Prostate gland (tissue), 2 donors: ENCODE measurements around the gene SIX3.

Experiments
- POLR2A ChIP-seq: fragments of 450-650 bp; IDR thresholded peaks from one replicate; pipeline ENCODE4 v1.6.1; 2016; ENCODE audit warnings: antibody characterized with exemption, mild to moderate bottlenecking
- POLR2AphosphoS5 ChIP-seq: sonication (generic); formaldehyde crosslinking; IDR thresholded peaks from one replicate; pipeline ENCODE4 v1.6.1; 2017; ENCODE audit warnings: antibody characterized with exemption
- TF ChIP-seq, protein P1 (sequence below), 4 experiments: fragments of 200-600 bp in 2 of 4; fragments of 450-650 bp in 2 of 4; sonication (generic) in 2 of 4; IDR thresholded peaks; 1 replicate in 3 of 4; 2 replicates in 1 of 4; pipeline ENCODE4 v1.5.1; 2016 to 2019; ENCODE audit warnings: antibody characterized with exemption in 4 of 4, mild to moderate bottlenecking in 2 of 4, moderate library complexity in 2 of 4

DNA sequence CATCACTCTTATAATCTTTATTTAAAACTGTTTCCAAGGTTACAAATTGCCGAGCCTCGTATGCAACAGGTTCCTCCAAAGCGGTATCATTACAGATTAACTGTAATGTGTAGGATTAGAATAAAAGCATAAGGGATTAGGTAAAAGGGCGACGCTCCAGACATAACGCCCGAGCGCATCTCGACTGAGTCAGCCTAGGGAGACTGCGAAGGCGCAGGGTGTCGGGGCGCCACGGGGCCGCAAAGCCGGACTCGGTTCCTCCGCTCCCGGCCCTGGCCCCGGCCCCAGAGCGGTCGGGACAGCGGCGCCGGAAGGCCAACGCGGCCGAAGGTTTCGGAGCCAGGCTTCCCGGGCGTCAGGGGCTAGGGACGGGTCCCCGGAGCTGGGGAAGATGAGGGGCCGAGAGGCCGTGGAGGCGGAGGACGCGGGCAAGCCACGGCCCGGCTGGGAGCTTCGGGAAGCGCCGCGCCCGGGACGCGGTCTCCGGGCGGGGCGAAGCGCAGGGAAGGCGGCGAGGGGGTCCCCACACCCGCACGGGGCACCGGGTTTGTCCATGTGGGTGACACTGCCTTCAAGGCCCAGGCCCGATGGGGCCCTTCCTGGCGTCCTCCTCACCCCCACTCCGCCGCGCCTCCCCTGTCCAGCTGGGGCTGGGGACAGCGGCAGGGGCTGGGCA lies 12.9 kb upstream of the SIX3 start:
- no peak for TF ChIP-seq POLR2A
- TF ChIP-seq, protein P1, sequence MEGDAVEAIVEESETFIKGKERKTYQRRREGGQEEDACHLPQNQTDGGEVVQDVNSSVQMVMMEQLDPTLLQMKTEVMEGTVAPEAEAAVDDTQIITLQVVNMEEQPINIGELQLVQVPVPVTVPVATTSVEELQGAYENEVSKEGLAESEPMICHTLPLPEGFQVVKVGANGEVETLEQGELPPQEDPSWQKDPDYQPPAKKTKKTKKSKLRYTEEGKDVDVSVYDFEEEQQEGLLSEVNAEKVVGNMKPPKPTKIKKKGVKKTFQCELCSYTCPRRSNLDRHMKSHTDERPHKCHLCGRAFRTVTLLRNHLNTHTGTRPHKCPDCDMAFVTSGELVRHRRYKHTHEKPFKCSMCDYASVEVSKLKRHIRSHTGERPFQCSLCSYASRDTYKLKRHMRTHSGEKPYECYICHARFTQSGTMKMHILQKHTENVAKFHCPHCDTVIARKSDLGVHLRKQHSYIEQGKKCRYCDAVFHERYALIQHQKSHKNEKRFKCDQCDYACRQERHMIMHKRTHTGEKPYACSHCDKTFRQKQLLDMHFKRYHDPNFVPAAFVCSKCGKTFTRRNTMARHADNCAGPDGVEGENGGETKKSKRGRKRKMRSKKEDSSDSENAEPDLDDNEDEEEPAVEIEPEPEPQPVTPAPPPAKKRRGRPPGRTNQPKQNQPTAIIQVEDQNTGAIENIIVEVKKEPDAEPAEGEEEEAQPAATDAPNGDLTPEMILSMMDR (IDR thresholded peaks at IDR 0.05): no peak
- no peak for TF ChIP-seq POLR2AphosphoS5
